Stimulated activated CD8-positive, alpha-beta memory T cell treated with anti-CD3 and anti-CD28 coated beads, Interleukin-15, amount 100 ng/mL, for 1 hour (primary cell): ENCODE data around the gene RAI1.

Experiments used
- DNase-seq: peaks from one replicate; pipeline ENCODE4 v3.0.0-alpha.2; 2020; ENCODE audit warnings: low read depth

The RAI1 gene

DNA sequence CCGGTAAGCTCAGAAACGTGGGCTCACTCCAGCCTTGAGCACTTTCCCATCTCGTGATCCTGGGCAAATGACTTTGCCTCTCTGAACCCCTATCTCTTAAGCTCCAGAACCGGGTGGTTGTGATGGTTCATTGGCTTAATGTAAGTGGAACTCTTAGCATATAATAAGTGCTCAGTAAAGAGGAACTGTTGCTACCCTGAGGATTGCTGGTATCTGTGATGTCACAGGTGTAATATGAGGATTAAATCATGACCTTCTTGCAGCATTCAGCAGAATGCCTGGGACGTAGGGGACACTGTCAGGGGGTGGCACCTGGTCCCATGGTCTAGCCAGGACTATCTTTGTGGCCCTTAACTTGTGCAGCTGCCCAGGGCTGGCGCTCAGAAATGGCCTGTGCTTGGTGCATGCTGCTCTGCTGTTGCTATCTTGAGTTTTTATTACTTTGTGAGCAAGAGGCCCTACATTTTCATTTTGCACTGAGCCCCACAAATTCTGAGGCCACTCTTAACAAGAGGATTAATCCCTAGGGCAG is 86.7 kb downstream of the RAI1 start:
- DNase-seq = no peak

DNA sequence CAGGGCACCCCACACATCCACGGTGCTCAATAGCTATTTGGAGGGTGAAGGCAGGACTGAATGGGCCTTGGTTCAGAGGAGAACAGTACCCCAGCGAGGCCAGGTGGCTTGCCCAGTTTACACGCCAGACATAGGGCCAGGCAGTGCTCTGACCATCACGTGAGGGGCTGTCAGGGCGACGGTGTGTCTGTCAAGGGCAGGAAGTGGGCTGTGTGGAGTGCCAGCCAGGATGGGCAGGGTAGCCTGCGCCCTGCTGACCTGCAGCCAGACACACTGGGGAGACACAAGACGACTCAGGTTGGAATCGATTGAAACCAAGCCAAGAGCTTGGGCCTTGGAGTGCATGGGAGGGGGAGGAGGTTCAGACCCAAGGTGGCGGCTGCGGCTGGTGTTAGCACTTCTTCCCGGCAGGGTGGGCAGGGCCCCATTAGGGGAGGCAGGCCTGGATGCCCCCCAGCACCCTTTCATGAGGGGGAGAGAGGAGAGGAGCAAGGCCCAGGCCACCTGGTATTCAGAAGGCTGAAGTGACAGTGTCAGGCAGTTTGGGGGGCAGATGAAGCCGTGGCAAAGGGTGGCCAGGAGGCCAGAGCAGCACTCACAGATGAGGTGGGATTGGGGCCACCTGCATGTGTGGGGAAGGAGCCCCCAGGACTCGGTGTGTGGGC is 87.3 kb downstream of the RAI1 start:
- DNase-seq = no peak

DNA sequence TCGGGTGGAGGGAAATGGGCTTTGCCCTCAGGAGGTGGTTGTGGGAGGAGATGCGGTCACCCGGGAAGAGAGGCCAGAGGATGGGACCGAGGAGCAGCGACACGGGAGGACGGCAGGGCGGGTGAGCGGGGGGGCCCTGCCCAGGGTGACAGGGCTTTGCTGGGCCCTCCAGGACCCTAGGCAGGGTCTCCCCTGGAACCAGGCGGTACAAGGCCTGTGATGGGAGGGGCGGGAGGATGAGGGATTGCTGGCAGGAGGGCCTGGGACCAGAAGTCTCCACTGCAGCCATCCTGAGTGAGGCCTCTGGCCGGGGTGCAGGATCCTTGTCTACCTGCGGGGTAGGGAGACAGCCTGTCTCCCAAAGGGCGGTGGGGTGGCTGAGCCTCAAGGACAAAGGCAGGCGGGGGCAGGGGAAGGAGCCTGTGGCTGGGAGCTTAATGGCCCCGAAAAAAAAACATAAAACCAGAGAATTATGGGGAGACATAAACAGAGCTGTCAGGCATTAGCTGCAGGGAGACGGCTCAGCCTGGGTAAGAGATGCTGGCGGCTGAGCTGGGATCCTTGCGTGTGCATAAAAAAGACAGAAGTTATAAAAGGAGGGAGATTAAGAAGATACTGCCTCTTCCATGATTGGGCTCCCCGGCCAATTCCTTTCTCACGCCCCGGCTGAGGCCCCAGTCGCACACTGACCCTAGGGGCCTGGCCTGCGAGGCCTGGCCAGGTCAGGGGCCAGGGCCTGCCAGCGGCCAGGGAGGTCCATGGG is 88.8 kb downstream of the RAI1 start:
- DNase-seq = no peak

DNA sequence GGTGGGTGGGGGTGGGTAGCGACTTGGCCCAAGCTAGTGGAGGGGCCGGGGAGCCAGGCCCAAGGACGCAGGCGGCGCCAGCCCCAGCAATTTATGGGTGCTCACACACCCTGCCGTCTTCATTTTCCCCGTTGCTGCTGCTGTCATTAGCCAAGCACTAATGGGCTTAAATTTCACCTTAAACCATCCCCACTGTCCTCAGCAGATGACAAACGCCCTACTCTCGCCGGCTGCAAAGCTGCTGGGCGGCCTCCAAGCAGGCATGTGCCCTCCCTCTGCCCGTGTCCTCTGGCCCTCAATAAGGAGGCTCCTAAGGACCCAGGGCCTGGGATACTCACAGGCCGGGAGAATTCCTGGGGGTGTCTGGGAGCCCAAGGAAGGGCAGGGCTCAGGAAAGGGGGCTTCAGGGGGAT is 89.4 kb downstream of the RAI1 start:
- no peak for DNase-seq

DNA sequence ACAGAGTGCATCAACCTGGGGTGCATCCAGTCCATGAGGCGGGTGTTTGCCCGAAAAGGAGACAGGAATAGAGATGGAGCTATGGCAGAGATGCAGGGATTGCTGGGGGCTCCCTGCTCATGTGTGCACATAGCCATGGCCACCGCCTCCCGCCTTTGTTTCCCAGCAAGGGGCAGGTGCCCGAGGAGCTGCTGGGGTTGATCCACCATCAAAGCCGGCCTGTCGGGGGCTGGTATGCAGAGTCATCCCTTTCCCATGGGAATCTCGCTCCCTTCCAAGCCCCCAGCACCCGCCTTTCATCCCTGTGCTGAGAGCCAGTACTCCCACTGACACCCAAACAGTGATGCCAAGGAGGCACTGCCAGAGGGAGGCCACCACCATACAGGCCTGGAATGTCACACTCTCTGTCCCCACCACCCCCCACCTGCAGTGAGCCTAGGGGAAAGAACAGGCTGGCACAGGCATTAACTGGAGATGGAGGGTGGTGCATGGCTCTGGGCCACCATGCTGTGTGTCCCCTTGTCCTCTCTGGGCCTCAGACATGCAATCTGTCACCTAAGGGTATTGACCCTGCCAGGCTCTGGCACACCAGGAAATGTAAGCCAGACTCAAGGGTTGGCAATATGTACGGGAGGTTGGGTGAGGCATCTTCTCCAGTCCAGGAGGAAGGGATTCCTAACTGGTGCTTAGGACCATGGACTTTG is 90.4 kb downstream of the RAI1 start:
- no peak for DNase-seq

DNA sequence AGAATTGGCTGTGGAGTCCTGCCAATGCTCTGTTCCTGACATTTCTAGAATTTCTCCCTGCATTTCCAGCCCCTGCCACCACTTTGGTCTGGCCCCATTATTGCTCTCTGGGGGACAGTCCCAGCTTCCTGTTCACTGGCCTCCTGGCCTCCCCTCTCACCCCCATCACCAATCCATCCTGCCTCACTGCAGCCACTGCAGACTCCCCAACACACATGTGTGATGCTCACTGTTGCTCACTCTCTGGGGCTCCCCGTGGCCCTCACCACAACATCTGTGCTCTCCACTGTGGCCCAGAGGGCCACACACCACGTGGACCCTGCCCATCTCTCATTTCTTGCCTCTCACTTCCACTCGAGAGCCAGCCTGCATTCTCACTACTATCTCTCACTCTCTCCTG is 91.0 kb downstream of the RAI1 start:
- DNase-seq = no peak

DNA sequence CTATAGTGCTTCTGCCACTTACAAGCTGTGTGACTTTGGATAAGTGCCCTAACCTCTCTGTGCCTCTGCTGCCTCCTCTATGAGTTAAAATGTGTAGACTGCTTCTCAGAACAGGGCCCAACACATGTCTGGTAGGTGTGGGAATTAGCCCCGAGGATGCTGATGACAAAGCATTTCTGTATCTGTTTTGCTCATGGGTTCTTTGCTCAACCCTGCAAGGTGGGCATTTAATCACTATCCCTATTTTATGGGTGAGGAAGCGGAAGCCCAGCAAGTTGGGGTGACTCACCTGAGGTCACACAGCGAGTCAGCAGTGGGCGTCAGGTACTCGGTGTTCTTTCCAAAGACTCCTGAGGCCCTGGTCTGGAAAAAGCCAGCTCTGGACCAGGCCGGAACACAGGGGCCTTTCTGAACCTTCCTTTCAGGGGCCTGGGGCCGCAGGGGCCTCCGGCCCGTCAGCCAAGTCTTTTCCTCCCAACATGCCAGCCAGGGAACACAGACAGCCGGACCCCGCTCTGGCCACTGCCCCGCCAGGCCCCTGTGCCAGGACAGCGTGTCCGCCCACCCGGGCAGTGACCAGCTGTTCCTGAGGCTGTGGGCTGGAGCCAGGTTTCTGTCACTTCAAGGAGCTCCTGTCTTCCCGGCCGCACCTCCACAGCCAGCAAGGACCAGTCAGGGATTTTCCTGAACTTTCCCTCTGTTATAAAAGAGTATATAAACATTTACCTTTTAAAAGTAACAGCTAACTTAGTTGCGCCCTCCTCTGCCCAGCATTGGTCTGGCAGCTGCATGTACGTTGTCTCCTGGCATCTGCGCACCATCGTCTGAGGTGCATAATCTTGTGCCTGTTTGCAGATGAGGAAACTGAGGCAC is 93.0 kb downstream of the RAI1 start:
- DNase-seq = no peak

DNA sequence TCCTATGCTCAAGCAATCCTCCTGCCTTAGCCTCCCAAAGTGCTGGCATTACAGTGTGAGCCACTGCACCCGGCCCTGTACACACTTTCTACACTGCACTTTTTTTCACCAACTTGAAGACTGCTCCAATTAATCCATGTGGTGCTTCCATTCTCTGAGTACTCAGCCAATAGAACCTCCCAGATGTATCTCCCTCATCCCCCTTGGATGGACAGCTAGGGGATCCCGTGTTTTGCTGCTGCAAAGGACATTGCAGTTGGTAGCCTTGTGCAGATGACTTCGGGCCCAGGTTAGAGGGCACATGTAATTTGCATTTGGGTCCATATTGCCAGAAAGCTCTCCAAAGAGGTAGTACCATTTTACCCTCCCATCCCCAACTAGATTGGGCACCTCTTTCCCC is 95.6 kb downstream of the RAI1 start:
- no peak for DNase-seq

DNA sequence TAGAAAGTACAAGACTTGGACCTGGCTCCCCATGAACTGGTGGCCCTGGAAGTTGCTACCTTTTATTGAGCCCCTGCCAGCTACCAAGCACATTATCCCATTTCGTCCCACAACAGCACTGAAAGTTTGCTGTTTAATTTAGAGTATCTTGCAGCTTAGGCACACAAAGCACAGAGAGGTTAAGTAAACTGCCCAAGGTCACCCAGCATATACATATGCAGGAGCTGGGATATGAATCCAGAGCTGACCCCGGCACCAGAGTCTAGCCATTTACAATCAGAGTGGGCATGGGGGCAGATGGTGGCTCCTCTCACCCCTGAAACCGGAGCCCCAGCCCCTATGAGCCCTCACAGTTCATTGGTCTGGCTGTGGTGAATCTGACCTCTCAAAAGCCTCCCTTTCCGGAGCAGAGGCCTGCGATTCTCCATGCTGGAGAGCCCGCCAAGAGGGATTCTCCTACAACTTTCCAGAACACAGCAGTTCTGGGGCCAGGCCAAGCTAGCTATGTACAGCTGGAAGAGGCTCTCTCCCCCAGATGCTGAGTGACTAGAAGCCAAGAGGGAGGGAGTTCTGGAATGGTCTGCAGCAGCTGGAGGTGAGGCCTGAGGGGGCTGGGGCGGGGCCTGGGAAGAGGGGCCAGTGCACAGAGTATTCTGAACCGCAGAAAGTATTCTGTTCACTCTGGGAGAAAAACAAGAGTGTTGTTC is 97.2 kb downstream of the RAI1 start:
- DNase-seq = no peak

DNA sequence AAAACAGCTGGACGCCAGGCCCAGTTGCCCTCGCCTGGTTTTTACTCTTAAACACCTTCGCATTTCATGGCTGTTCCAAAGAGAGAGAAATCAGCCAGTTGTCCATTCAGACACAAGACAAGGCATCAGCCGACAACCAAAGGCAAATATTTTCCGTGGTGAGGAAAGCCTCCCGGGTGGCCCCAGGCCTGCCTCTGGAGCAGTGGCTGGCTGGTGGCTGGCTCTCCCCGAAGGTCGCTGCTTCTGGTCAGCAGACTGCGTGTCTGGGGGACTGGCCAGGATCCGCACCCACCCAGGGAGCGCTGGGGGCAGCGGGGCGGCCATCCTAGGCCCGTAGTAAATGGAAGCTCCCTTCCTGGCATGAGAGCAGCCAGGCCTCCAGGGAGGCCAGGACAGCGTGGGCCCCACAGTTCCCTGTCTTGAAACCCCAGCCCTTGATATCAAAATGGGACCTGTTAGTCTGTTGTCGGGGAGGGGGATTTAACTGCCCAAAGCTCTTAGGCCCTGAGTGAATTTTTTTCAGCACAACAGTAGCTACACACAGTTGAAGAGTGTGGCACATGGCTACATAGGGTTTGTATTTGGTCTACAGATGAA is 97.9 kb downstream of the RAI1 start:
- no peak for DNase-seq

DNA sequence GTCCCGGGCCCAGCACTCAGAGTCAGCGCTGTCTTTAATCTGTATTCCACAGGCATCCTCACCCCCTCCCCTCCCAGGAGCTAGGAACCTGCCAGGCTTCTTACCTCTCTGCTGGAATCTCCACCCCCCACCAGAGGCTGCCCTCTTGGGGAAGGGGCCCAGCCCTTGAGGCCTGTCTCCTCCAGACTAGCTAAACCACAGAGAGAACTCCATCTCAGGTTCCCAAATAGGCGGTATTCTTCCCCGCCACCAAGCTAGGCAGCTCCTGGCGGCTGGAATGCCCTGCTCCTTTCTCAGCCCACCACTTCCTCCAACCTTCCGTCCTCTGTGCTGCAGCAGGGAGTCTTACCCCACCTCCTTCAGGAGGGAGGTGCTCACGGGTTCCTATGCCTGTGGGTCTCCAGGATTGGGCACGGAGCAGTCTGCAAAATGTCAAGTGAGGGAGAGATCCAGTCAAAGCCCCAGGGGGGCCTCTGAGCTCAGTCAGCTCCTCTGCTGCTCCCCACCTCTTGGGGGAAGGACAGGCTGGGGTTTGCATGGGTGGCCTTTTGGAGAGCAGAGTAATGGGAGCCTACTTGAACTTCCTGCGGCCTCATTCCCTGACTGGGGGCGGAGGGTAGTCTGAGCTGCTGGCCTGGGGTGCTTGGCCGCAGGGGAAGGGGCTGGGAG is 99.8 kb downstream of the RAI1 start:
- DNase-seq = no peak

DNA sequence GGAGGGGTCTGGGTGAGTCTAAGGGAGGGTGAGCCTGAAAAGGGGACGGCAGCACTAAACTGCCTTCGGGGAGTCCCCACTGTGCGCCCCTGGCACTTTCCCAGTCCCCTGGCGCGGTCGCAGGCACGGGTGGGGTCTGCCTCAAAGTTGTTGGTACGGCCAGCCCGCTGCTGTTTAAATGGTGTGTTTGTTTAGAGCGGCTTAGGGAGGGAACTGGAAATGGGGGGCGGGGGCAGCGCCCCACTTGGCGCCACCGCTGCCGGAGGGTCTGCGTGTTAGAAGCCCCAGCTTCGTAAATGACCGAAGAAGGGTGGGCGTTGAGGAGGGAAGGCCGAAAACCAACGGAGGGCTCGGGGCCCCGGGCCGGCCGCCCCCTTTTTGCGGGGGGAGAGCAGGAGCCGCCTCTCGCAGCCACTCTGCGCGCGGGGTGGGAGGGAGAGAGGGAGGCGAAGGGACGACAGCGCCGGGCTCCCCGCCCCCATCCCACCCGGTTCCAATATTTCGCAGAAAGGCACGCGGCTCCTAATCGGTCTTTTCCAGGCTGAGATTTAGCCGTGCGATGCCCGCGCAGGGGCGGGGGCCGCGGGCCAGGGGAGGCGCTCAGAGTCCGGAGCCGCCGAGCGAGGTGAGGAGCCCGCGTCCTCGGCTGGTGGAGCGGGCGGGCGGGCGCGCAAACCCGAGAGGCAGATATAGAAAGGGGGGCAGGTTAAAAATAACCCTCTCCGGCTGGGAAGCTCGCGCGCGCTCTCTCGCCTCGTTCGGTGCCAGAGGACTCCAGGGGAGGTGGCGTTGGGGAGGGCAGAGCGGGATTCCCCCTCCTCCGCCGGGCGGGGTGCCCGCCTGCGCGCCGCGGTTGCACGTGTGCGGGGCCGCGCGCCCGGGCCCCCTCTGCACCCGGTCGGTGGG is 100.6 kb downstream of the RAI1 start:
- no peak for DNase-seq

DNA sequence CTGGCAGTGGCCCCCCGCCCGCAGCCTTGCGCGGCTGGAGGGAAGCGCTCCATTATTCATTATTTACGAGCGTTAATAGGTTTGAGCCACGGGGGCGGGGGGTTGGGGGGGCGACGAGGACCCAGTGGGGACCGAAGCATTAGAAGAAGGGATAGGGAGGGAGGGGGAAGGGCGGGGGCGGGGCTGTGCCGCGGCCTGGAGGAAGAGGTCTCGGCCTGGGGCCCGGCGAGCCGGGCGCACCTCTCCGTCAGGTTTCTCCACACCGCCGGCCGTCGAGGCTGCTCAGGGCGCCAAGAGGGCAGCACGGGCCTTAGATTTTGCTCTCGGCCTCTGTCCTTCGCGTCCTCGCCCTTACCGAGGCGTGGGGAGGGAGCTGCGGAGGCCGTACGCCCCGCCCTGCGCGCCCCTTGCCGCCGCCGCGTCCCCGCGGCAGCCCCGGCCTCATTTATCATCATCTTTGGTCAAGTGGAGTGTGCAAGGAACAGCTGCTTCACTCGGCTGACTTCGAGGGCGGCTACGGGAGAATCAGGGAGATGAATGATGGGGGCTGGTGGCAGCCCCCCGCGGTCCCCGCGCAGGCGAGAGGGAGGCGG is 101.4 kb downstream of the RAI1 start:
- DNase-seq = no peak

DNA sequence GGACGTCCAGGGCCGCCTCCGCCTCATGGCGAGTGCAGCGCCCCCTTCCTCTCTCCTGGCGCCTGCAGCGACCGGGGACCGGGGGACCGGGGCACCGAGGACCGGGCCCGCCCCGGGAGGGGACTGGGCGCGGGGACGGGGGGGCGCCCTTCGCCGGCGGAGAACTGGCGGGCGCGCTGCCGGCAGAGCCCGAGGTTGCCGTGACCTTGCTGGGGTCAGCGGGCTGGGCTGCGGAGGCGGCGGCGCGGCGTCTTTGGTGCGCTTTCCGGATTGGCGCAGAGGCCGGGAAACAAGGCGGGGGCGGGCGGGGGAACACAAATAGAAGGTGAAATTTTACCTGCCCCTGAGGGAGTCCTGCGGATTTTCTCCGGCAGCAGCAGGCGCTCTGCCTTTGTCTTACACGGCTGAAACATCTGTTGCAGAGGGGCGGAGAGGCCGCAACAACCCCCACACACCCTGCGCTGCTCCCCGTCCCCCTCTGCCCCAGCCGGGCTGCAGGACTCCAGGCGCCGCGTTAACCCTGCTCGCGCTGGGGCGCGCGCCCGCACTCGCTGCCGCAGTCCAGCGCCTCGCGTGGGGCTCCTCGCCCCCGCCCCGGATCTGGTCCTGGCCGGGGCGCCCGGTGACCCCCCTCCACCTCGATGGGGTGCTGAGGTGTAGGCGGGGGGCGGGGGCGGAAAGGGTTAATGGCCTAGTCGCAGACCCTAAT is 102.0 kb downstream of the RAI1 start:
- DNase-seq = no peak

DNA sequence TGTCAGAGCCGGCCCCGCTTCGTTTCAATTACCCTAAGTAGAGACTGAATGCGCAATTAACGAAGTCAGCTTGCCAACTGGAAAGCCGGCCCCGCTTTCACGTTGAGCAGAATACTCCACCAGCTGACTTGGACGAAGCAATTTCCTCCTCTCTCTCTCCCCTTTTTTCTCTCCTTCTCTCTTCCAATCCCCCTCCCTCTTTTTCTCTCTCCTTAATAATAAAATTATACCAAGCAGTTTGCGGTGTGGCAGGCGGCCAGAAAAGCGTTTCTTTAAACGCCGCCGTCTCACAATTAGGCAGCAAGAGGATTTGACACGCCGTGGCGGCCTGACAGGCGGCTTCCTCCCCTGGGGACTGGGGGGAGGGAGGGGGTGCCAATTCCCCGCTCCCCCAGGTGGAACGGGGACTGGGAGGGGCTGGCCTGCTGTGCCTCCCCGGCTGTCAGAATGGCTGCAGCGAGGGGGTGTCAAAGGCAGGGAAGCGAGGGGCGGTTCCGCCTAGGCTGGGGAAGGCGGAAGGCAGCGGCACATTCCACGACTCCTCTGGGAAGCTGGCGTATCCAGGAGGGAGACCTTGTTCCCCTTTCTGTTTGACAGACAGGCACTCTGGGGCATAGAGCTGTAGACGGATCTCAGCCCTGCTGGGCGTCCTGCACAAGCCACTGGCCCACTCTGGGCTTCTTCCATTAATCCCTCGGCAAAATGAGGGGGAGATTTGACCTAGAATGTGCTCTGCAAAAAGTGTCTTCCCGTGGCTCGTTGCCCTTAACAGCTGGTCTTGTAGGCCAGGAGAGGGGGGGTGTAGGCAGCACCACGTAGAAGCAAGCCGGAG is 102.8 kb downstream of the RAI1 start:
- no peak for DNase-seq

DNA sequence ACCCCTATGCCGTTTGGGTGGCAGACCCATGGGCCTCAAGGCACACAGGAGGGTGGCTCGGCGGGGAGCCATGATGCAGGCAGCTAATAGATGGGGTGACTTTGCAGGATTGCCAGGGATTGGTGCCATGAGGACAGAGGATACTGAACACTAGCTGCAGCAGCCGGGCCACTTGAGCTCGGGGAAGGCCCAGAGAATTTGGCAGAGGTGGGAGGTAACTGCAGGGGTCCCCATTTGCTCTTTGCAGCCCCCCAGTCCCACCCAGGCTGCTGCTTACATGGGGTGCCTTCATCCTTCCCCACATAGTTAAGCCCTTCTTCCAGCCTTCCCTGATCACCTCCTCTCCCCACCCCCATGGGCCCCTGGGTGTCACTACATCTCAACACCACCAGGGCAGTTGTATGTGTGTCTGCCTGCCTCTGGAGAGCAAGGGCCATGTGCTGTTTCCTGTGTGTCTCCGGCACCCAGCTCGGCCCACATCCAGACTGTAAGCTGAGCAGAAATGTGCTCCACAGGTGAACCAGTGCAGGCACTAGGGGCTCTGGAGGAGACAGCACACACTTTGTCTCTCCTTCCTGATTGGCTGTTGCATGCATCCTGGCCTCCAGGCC is 103.5 kb downstream of the RAI1 start:
- no peak for DNase-seq

DNA sequence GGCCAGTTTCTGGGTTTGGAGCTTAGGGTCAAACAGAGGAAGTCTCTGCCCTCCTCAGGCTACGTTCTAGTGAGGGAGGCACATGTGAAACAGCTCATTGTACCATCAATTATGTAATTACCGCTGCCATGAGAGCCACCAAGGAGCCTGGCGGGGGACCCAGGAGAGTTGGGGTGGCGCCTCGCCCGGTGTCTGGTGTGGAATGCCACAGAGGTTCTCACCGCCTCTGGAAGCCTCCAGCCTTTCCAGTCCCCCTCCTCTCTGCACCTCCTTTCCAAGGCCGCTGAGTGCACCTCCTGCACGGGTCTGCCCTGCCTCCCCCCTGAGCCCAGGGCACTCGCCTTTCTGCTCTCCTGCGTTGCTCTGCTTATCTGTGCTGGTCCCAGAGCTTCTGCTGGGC is 104.1 kb downstream of the RAI1 start:
- no peak for DNase-seq
